Measurements from ENCODE around the gene DUSP19. TPM values are rescaled to one million over a fixed set of nuclear protein-coding genes. Genes with fewer than 3 reads are reported as not detected.
"Not testable (repeated sequence)": the region's sequence is repeated elsewhere in the genome, so short reads cannot be mapped to it uniquely, and the experiment has no call there.

Gene DUSP19
- total RNA-seq, 1 experiment from 2014 or later: 2.9 TPM

DNA sequence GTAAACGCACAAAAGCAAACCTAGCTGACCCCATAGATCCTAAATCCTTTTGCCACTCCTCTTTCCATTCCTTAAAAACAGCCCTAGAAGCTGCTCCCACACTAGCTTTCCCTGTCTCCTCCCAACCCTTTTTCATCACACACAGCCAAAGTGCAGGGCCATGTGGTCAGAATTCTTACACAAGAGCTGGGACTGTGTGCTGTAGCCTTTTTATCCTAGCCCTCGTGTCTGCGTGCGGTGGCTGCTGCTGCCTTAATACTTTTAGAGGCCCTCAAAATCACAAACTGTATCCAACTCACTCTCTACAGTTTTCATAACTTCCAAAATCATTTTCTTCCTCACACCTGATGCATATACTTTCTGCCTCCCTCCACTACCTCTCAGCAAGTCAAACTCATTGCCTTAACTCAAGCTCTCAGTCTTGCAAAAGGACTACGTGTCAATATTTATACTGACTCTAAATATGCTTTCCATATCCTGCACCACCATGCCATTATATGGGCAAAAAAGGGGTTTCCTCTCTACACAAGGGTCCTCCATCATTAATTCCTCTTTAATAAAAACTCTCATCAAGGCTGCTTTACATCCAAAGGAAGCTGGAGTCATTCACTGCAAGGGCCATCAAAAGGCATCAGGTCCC lies 30.9 kb upstream of the DUSP19 start:
- DNase-seq (ENCODE audit: low read depth, low spot score); CTCF ChIA-PET; H3K9me3 ChIP-seq (ENCODE audit: control insufficient read depth in 1 of 2, insufficient read depth in 1 of 2, low read depth in 1 of 2, low read length in 2 of 2); ATAC-seq; H3K36me3 ChIP-seq (ENCODE audit: control insufficient read depth in 1 of 2, insufficient read depth in 2 of 2, low read length in 2 of 2); H3K4me2 ChIP-seq (ENCODE audit: low read length); H2AFZ ChIP-seq (ENCODE audit: low read depth, low read length, poor library complexity, severe bottlenecking); RAD21 ChIA-PET (ENCODE audit: low non-redundant PET in 1 of 2, low total read pairs in 2 of 2, uncharacterized antibody in 2 of 2, unreplicated experiment in 2 of 2); H4K20me1 ChIP-seq (ENCODE audit: insufficient read depth); H3K4me1 ChIP-seq (ENCODE audit: control insufficient read depth in 1 of 2, insufficient read depth in 2 of 2, low read length in 2 of 2); H3K27me3 ChIP-seq (ENCODE audit: insufficient read depth, low read length); BruUV-seq (replicated peaks); POLR2A ChIA-PET; H3K4me3 ChIP-seq (replicated peaks in 1 of 2; ENCODE audit: low read depth in 1 of 2, low read length in 2 of 2); H3K27ac ChIP-seq (ENCODE audit: low read depth, low read length); H3K79me2 ChIP-seq (ENCODE audit: insufficient read depth, low read length); intact Hi-C loops (cut with micrococcal nuclease); H3K9me2 ChIP-seq (ENCODE audit: insufficient read depth); H3K9ac ChIP-seq (ENCODE audit: low read length): not testable (repeated sequence)

GRCh38 chr2:183049420-183049819 lies 29.1 kb upstream of the DUSP19 start:
- POLR2A ChIA-PET: no interaction called here
- CTCF ChIA-PET: no interaction called here
- RAD21 ChIA-PET (ENCODE audit: low non-redundant PET in 1 of 2, low total read pairs in 2 of 2, uncharacterized antibody in 2 of 2, unreplicated experiment in 2 of 2): no interaction called here
- no peak overlapping the region for H3K4me2 ChIP-seq (ENCODE audit: low read length)
- H2AFZ ChIP-seq (ENCODE audit: low read depth, low read length, poor library complexity, severe bottlenecking): no peak overlapping the region
- no peaks in the 10 kb centered on the region for H3K36me3 ChIP-seq (ENCODE audit: control insufficient read depth in 1 of 2, insufficient read depth in 2 of 2, low read length in 2 of 2)
- no peak overlapping the region for H3K9ac ChIP-seq (ENCODE audit: low read length)
- H3K27ac ChIP-seq (ENCODE audit: low read depth, low read length): no peak overlapping the region
- no peaks in the 10 kb centered on the region for H3K27me3 ChIP-seq (ENCODE audit: insufficient read depth, low read length)
- DNase-seq (ENCODE audit: low read depth, low spot score): no peak
- H3K4me3 ChIP-seq (replicated peaks in 1 of 2; ENCODE audit: low read depth in 1 of 2, low read length in 2 of 2): no peak overlapping the region
- no peaks in the 10 kb centered on the region for H3K9me2 ChIP-seq (ENCODE audit: insufficient read depth)
- ATAC-seq: no peak
- no TSS peak for BruUV-seq (replicated peaks)
- H3K9me3 ChIP-seq (ENCODE audit: control insufficient read depth in 1 of 2, insufficient read depth in 1 of 2, low read depth in 1 of 2, low read length in 2 of 2): no peaks in the 10 kb centered on the region
- H3K79me2 ChIP-seq (ENCODE audit: insufficient read depth, low read length): no peaks in the 10 kb centered on the region
- H3K4me1 ChIP-seq (ENCODE audit: control insufficient read depth in 1 of 2, insufficient read depth in 2 of 2, low read length in 2 of 2): no peaks in the 10 kb centered on the region
- H4K20me1 ChIP-seq (ENCODE audit: insufficient read depth): no peaks in the 10 kb centered on the region
- intact Hi-C loops (cut with micrococcal nuclease): no loop called here
- TF ChIP-seq RAD21 (IDR thresholded peaks at IDR 0.05; ENCODE audit: low read depth) (no peak), YY1 (IDR thresholded peaks at IDR 0.05; ENCODE audit: extremely low read depth, insufficient replicate concordance, low read depth, low read length) (no peak), SIN3A (IDR thresholded peaks at IDR 0.05; ENCODE audit: low read depth) (no peak), FOSL1 (IDR thresholded peaks at IDR 0.05; ENCODE audit: low read depth) (no peak), EGR1 (IDR thresholded peaks at IDR 0.05; ENCODE audit: low read depth) (no peak), CEBPB (IDR thresholded peaks at IDR 0.05; ENCODE audit: low read depth) (no peak), ZBTB33 (IDR thresholded peaks at IDR 0.05; ENCODE audit: extremely low read depth, insufficient replicate concordance, low read length) (no peak), ZFX (IDR thresholded peaks at IDR 0.05) (no peak), SRF (IDR thresholded peaks at IDR 0.05; ENCODE audit: low read depth) (no peak), SP1 (IDR thresholded peaks at IDR 0.05; ENCODE audit: low read depth) (no peak), ELF1 (IDR thresholded peaks at IDR 0.05; ENCODE audit: borderline replicate concordance, low read depth) (no peak), ATF3 (IDR thresholded peaks at IDR 0.05) (no peak), JUND (IDR thresholded peaks at IDR 0.05) (no peak), POLR2AphosphoS5 (IDR thresholded peaks at IDR 0.05; ENCODE audit: low read depth, low read length) (no peak), REST (IDR thresholded peaks at IDR 0.05; ENCODE audit: low read depth) (no peak), CBX3 (IDR thresholded peaks at IDR 0.05; ENCODE audit: low read depth) (no peak)

Measured in HCT116 (cell line).